Measurements from ENCODE around the gene RPS3.
"Not testable (repeated sequence)": the region's sequence is repeated elsewhere in the genome, so short reads cannot be mapped to it uniquely, and the experiment has no call there.

RPS3 gene

DNA sequence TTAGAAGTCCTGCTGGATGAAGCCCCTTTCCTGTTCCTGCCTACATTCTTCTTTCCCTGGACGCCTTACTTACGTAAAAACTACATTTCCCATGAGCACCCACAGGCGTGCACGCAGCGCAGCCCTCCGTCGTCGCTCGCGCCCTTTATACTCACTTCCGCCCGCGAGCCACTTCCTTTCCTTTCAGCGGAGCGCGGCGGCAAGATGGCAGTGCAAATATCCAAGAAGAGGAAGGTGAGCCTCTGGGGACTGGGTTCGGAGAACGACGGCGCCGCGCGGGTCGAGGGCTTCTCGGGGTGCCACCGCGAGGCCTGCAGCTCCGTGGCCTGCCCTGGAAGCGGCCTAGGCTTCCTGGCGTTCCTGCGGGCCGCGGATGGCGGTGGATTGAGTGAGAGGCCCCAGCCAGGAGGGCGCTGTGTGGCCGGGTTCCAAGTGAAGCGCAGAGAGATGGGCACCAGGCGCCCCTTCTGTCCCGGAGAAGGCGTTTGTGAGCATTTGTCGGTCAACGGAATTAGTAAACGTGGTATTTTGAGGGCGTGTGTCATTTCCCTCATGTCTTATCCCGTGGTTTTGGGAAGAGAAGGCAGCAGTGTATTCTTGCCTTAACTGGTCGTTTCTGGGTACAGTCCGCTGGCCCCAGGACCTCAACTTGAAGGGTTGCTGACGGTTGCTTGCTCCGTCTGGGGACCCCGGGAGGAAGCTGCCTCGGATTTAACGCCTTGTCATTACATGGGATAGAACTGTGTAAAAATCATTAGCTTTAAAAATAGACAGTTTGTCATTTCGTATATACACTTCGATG is at the start of gene RPS3:
Gene RPS3, plus strand, starts transcription at position 175 of the 802 bp plus-strand sequence. Its CDS starts 30 bp downstream, at position 205.
- peak; percentile 93 for DNase-seq (ENCODE audit: low spot score)

DNA sequence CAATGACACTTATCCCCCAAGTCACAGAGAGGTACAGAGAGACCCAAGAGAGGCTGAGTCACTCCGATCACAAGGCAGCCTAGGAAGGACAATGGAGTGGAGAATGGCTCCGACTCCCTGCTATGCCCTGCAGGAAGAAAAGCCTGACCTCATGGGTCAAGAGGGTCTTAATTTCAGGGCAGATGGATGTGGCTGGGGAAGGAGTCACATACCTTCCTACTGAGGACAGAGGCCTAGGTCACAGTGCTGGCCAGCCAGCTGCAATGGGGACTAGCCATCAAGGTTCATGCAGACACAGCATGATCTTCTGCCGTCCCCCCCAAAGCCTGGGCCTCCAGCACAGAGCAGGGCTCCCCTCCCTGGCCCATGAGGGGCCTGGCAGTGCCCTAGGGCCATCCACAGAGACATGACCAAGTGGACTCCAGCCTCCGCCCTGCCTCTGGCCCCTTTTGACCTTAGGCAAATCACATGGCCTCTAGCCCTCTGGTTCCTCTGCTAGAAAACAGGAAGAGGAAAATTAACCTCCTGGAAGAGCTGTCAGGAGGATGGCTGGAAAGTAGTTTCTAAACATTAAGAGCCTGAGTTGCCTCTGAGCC is 49.7 kb upstream of the RPS3 start:
- DNase-seq (ENCODE audit: low spot score) = no peak

DNA sequence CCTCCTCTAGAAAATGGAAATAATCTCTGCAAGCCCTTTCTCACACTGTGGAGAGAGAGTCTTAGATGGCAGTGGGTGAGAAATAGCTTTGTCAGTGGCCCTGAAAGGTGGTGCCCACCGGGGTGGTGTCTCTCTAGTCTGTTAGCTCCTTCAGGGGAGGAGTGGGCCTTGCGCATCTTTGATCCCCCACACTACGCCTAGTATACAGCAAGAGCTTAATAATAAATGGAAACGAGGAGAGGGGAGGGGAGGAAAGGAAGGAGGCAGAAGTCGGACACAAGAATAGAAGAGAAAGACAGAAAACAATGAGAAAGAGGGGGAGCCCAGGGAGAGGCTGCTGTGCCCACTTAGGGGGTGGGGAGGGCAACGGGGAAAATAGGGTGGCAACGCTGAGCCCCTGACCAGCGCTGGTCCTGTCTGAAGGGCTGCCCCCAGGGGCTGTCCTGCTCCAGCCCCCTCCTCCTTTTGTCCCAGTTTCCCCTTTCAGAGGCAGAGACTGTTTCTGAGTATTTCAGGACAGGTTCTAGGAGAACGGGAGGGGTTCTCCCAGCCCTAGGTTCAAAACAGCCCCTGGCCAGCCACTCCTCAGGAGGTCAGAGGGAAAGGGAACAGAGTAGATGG is 49.1 kb upstream of the RPS3 start:
- DNase-seq (ENCODE audit: low spot score) = no peak

DNA sequence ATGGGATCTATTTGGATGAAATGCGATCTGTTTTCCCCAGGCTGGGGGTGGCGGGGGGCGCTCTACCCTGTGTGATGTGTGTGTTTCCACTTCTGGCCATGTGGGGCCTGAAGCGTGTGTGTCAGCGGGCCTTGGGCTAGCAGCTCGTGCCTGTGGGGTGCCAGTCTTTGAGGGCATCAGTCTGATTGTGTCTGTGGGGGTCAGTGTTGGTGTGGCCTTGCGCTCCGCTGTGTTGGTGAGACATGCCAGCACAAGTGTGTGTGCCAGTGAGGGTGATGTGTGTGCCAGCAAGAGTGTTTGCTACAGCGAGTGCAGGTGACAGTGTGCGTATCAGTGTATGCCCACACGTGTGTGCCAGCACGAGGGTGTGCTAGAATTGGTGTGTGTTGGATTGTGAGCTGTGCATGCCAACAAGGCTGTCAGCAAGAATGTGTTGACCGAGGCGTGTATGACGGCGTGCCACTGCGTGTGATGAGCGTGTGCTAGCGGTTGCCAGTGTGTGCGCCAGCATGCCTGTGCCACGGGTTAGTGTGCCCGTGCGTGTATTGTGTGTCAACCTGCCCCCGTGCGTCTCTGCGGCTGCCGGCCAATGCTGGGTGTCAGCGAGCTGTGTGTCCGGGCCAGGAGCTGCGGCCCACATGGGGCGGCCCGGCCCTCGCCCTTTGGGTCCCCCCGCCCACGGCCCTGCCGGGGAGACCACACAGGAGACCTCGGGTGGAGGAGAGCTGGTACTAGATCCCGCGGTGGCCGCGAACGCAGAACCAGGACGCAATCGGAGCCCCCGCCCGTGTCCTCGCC is 48.4 kb upstream of the RPS3 start:
- peak; percentile 44 for DNase-seq (ENCODE audit: low spot score)

DNA sequence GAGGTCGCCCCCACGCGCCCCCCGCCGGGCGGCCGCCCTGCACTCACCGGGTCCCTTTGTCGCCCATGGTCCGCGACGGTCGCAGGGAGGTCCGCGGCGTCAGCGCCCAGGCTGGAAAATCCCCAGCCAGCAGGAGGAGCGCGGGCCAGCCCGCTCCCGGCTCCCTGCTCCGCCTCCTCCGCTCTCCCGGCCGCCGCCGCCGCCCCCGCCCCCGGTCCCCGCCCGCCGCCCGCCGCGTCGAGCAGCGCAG is 47.9 kb upstream of the RPS3 start, which contains the start of gene ARRB1:
Gene ARRB1, minus strand, starts transcription at position 121 of the 250 bp plus-strand sequence. Its CDS starts 54 bp downstream, at position 67.
- no peak for DNase-seq (ENCODE audit: low spot score)

DNA sequence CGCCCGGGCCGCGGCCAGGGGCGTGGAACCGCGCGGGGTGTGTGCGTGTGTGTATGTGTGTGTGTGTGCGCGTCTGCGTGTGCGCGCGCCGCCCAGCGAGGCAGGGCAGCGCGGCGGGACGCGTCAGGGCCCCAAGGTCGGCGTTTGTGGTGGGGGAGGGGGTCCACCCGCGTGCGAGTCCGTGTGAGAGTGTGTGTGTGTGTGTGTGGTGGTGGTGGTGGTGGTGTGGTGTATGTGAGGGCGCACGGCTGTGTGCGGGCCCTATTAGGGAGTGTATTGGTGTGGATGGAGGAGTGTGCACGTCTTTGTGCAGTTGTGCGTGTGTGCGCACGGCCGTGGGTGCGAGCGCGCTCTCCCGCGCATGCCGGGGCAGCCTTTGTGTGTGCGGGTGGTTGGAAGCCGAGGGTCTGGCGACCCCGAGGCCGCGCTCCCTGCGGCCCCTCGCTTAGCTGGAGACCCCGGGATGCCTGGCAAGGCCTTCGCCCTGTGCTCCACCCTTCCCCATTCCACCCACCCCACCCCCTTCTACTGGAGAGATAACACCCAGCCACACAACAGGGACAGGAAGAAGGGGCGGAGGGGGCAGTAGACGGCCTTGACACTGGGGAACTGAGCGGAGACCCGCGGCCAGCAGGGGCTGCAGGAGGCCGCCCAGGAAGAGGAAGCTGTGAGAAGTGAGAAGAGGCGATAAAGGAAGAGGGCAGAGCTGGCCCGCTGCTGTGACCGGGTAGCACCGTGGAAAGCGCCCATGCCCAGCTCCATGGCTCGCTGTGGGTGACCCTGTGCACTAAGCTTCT is 47.3 kb upstream of the RPS3 start:
- DNase-seq (ENCODE audit: low spot score) = peak; percentile 61

DNA sequence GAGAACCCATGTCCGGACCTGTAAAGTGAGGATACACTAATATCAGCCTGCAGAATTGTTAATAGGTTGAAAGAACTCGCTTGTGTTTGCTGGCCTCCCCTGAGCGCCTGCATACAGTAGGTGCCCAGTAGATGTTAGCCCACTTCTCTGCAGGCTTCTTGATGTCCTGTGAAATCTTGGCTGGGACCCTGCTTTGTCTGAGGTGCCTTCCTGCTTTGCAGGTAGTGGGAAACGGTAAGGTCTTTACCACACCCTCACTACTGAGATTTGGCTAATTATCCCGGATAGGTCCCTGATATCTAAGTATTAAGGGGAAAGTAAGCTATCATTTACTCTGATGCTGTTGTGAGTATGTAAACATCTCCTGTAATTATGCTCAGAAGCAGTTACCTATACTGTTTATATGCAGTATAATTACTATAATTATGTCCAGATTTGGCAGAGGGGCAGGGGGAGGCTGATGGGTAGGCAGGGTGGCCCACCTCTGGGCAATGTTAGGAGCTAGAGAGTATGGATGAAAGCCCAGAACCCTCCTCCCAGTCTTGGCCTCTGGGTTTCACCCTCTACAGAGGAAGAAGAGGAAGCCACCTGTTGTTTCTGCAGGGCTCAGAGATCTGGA is 46.6 kb upstream of the RPS3 start:
- no peak for DNase-seq (ENCODE audit: low spot score)

DNA sequence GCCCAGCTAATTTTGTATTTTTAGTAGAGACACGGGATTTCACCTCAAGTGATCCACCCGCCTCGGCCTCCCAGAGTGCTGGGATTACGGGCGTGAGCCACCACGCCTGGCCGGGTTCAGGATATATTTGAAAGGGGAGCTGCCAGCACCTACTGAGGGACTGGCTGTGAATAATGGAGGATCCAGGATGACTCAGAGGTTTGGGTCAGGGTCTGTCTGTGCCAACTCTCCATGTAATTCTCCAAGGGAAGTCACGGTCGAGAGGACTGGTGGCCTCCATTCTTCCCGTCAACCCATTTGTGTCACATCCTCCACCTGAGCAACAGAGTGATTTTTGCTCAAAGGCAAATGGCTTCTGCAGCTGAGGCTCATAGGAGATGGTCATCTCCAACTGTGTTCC is 44.3 kb upstream of the RPS3 start:
- no peak for DNase-seq (ENCODE audit: low spot score)

DNA sequence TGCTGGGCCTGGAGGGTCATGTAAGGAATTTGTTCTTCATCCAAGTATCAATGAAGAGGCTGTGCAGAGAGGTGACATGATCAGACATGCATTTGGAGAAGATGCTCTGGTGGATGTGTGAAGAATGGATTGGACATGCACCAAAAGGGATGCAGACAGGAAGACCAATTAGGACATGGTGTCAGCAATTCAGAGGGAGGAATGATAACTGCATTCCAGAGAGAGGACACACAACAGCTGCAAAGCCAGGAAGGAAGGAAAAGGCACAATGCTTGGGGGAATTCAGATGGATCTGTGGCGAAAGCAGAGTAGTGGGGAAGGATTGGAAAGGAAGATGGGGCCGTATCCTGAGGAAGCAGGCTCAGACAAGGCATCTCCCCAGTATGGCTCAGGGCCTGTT is 42.7 kb upstream of the RPS3 start:
- DNase-seq (ENCODE audit: low spot score) = no peak

DNA sequence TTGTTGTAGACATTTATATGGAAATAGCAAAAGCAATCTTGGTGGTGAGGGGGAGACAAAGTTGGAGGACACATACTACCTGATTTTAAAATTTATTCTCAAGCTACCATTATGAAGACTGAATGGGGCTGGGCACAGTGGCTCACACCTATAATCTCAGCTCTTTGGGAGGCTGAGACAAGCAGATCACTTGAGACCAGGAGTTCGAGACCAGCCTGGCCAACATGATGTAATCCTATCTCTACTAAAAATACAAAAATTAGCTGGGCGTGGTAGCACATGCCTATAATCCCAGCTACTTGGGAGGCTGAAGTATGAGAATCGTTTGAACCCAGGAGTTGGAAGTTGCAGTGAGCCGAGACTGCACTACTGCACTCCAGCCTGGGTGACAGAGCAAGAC is 37.0 kb upstream of the RPS3 start:
- not testable (repeated sequence) for DNase-seq (ENCODE audit: low spot score)

DNA sequence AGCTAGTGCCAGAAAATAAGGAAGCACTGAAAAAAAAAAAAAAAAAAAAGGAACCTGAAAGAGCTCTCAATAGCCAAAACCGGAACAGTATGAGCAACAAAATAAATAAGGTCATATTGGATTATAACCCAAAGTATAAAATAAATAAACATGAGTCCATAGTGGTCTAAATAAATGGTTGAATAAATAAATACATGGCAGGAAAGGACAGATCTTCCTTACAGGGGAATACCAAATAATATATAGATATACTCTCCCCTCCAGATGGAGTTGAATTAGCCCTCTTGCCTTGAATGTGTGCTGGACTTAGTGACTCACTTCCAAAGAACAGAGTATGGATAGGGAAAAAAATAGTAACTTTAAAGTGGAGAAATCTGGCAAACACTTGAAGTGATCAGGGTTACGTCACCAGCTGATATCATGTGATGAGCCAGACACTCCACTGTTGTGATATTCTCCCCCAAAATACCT is 33.6 kb upstream of the RPS3 start:
- no peak for DNase-seq (ENCODE audit: low spot score)

DNA sequence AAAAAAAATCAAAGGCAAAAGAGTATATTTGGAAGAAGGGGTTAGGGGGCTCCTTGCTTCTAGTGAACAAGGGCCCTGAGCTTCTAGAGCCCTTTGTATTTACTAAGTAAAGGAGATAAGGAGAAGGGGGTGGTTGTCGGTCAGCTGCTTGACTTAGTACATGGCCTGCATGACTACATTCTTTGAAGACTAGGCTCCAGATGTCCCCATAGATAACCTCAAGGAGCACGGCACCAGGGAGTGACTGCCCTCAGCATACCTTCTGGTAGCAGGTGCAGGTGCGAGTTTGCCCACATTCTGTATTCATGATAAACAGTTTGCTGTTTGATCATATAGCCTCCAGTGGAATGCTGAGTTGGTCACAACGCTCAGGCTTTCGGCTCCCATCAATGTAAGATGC is 32.5 kb upstream of the RPS3 start:
- not testable (repeated sequence) for DNase-seq (ENCODE audit: low spot score)

DNA sequence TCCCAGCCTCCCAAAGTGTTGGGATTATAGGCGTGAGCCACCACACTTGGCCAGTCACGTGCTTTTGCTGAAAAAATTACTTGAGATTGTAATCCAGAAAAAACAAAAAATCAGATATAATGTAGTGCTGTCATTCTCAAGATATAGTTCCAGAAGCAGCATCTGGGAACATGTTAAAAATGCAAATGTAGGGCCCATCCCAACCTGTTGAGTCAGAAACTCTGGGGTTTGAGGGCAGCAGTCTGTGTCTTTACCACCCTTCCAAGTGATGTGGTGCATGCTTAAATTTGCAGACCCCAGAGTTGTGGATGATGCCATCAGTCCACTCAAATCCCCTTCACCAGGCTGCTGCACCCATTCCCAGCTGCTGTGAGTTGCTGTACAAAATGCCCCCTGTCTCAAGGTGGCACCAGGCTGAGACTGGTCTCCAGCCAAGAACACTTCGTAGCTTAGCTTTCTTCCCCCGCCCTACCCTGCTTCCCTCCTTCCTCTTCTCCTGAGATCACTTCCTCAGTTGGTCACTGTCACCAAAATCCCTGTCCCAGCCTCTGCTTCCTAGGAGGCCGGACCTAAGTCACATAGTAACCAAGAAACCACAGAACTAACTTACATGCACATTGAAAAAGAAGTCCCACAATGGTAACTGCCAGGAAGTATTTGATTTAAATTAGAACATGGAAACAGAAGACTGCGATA is 29.6 kb upstream of the RPS3 start:
- no peak for DNase-seq (ENCODE audit: low spot score)

DNA sequence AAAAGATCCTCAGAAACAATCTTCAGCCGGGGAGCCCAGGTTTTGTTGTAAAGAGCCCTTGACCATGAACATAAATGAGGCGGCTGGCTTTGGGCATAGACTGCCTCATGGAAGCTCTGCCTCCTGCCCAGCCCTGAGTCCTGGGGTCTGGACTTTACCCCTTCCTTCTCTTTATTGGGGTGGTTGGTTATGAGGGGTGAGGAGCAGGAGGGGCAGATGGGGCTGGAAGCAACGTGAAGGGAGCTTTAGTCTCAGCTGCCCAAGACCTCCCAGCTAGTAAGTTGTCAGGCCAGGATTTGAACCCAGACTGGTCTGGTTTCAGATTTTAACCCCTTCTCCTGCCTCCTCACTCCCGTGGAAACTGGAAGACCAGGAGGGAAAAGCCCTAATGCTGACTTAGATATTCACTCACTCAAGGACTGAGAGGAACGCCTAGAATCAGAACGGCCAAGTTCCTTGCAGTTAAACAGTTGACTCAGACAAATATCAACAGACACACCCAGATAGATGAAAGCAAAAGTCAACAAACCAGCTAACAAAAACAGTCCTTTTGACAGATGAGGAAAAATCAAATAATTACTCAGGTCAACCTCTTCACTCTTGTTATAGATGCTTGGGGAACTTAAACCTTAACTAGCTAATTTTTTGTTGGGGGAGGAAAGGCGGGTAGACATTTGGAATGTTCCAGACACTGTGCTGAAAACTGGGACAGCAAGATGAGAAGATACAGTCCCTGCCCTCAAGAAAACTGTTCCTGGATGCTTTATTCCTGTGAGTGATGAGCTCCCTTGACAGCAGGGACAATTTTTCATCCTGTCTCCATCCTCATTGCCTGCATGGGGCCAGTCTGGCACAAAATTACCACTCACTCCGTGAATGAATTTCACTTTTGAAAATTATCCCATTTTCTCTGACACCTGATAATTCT is 27.1 kb upstream of the RPS3 start:
- peak; percentile 60 for DNase-seq (ENCODE audit: low spot score)

DNA sequence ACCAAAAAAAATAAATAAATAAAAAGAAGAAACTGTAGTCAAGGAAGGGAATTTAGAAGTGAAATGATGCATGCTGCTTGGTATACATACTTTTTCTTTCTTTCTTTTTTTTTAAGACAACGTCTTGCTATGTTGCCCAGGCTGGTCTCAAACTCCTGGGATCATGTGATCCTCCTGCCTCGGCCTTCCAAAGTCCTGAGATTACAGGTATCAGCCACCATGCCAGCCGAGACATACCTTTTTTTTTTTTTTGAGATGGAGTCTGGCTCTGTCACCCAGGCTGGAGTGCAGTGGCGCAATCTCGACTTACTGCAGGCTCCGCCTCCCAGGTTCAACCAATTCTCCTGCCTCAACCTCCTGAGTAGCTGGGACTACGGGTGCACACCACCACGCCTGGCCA is 26.1 kb upstream of the RPS3 start:
- DNase-seq (ENCODE audit: low spot score) = no peak

DNA sequence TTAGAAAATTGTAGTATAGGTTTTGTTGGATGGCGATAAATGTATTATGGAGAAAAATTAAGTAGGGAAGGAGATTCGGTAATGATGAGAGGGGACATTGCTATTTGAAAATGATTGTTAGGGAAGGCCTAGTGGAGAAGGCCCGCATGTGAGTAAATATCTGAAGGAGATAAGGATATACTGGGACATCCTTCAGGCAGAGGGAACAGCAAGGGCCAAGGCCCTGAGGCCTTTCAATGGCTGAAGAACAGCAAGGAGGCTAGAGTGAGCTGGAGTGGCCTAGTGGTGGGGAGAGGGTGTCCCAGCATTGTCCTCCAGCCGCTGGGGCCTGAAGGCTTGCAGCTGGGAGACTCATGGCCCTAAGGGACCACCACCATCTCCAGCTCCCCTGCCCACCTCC is 24.7 kb upstream of the RPS3 start:
- DNase-seq (ENCODE audit: low spot score) = no peak

DNA sequence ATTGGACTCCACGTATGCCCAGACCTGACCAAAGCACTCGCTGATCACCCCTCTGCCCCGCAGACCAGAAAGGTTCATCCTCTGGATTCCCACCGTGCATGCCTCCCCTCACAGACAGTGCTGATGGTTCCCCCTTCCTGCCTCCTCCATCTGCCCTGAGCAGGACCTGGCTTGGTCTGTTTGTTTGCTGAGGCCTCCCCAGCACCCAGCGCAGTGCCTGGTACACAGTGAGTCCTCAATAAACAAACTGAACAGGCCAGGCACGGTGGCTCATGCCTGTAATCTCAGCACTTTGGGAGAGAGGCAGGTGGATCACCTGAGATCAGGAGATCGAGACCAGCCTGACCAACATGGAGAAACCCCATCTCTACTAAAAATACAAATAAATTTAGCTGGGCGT is 23.7 kb upstream of the RPS3 start:
- DNase-seq (ENCODE audit: low spot score) = no peak

DNA sequence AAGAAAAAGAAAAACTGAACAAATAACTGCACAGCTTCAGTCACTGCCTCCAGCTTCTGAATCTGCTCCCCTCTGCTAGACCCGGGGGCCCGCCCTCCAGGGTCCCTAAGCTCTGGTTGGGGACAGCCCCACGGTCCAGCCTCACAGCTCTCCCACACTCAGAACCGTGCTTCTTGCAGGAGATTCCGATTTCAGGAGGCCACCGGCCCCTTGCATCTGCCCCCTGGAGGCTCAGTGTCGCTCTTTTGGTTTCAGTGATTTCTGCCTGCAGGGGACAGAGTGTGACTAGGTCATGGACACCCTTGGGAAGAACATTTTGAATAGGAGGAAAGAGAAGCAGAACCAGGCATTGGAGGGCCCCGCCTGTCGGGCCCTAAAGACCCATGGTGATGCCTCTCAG is 23.1 kb upstream of the RPS3 start:
- DNase-seq (ENCODE audit: low spot score) = no peak

DNA sequence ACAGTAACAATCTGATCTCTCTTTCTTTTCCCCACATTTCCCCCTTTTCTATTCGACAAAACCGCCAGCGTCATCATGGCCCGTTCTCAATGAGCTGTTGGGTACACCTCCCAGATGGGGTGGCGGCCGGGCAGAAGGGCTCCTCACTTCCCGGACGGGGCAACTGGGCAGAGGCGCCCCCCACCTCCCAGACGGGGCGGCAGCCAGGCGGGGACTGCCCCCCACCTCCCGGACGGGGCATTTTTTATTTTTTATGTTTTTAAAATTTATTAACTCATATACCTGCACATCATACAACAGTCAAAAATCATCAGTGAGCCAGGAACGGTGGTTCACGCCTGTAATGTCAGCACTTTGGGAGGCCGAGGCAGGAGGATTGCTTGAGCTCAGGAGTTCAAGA is 20.5 kb upstream of the RPS3 start:
- DNase-seq (ENCODE audit: low spot score) = not testable (repeated sequence)

DNA sequence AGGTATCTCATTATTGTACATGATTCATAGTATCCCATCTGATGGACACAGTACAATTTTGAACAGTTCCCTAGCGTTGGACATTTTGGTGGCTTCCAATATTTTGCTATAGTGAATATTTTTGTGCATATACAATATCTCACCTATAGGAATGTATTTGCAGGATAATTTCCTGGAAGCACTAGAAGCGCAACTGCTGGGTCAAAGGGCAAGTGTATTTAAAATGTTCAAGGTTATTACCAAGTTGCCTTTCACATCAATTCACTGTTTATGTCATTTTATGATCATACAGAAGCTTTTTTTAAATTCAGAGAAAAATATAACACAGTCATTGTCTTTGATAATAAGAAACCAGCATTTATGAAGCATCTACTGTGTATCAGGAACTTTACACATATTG is 19.1 kb upstream of the RPS3 start:
- DNase-seq (ENCODE audit: low spot score) = no peak

Data from SW480 (cell line).